HCT116 (cell line): ENCODE results near the gene BLCAP.

Source experiments
- EZH2 ChIP-seq: fragments of 200-600 bp; sonication (generic); IDR thresholded peaks from 2 replicates; pipeline ENCODE4 v1.6.1; 2017; ENCODE audit warnings: antibody characterized with exemption, mixed run types
- EZH2phosphoT487 ChIP-seq: fragments of 200-600 bp; IDR thresholded peaks from 2 replicates; pipeline ENCODE4 v1.6.1; 2018; ENCODE audit warnings: antibody characterized with exemption, borderline replicate concordance
- POLR2A ChIP-seq: IDR thresholded peaks from 2 replicates; pipeline ENCODE4 v1.7.0; 2011; ENCODE audit warnings: borderline replicate concordance; ENCODE audit not compliant: insufficient read depth, insufficient read length; ENCODE audit errors: extremely low read depth
- POLR2AphosphoS5 ChIP-seq: IDR thresholded peaks from 2 replicates; pipeline ENCODE4 v1.6.1; 2011; ENCODE audit warnings: mild to moderate bottlenecking, low read depth, low read length, moderate library complexity
- SIN3A ChIP-seq: IDR thresholded peaks from 2 replicates; pipeline ENCODE4 v1.6.1; 2012; ENCODE audit warnings: low read depth
- SRF ChIP-seq: IDR thresholded peaks from 2 replicates; pipeline ENCODE4 v1.6.1; 2012; ENCODE audit warnings: low read depth
- ZNF274 ChIP-seq: fragments of 200-500 bp; sonication (Bioruptor generic); IDR thresholded peaks from 2 replicates; pipeline ENCODE4 v1.6.1; 2014; ENCODE audit warnings: mild to moderate bottlenecking, low read depth, low read length, inconsistent platforms
- TF ChIP-seq, protein P1 (sequence below), 3 experiments: fragments of 200-600 bp in 1 of 3; sonication (generic) in 1 of 3; IDR thresholded peaks in 2 of 3; conservative IDR thresholded peaks in 1 of 3; 2 replicates each; pipeline ENCODE4 v1.5.1; 2012 to 2017; ENCODE audit warnings: low read depth in 2 of 3, low read length in 2 of 3, antibody characterized with exemption in 1 of 3, borderline replicate concordance in 1 of 3, control low read depth in 1 of 3, mild to moderate bottlenecking in 1 of 3, mixed read lengths in 1 of 3, mixed run types in 1 of 3, moderate library complexity in 1 of 3; ENCODE audit not compliant: insufficient read depth in 1 of 3
- TF ChIP-seq, protein P2 (sequence below): IDR thresholded peaks from 2 replicates; pipeline ENCODE4 v1.6.1; 2012; ENCODE audit warnings: low read depth

DNA sequence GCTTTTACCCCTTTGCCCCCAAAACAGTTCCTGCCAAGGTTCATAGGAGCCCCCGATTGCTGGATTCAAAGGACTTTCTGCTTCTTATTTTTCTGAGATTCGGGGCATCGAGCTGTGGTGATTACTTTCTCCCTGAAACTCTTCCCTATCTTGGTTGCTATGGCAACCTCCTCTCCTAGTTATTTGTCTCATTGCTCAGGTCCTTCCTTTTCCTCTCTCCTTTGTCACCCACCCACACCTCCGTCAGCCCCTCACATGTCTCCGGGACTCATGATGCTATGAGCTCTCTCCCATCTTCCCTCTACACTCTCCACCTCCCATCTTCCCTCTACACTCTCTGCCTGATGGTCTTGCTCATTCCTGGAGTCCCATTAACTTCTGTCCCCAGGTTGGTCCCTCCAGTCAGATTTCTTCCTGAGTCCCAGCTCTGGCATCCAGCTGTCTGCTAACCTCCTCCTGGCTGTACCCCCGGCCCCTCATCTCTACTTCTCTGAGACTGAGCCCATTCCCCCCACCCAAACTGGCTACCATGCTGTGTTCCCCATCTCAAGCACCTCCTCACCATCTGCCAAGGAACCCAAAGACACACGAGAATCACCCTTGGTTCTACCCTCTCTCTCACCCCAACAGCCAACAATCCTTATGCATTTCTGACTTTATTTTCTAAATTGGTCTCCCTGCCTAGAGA lies 36.9 kb downstream of the BLCAP start:
- TF ChIP-seq, protein P1, sequence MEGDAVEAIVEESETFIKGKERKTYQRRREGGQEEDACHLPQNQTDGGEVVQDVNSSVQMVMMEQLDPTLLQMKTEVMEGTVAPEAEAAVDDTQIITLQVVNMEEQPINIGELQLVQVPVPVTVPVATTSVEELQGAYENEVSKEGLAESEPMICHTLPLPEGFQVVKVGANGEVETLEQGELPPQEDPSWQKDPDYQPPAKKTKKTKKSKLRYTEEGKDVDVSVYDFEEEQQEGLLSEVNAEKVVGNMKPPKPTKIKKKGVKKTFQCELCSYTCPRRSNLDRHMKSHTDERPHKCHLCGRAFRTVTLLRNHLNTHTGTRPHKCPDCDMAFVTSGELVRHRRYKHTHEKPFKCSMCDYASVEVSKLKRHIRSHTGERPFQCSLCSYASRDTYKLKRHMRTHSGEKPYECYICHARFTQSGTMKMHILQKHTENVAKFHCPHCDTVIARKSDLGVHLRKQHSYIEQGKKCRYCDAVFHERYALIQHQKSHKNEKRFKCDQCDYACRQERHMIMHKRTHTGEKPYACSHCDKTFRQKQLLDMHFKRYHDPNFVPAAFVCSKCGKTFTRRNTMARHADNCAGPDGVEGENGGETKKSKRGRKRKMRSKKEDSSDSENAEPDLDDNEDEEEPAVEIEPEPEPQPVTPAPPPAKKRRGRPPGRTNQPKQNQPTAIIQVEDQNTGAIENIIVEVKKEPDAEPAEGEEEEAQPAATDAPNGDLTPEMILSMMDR (IDR thresholded peaks at IDR 0.05 in 2 of 3, conservative IDR thresholded peaks at IDR 0.05 in 1 of 3; ENCODE audit: borderline replicate concordance in 1 of 3, insufficient read depth in 1 of 3, low read depth in 2 of 3, low read length in 2 of 3) = no peak
- TF ChIP-seq, protein P2, sequence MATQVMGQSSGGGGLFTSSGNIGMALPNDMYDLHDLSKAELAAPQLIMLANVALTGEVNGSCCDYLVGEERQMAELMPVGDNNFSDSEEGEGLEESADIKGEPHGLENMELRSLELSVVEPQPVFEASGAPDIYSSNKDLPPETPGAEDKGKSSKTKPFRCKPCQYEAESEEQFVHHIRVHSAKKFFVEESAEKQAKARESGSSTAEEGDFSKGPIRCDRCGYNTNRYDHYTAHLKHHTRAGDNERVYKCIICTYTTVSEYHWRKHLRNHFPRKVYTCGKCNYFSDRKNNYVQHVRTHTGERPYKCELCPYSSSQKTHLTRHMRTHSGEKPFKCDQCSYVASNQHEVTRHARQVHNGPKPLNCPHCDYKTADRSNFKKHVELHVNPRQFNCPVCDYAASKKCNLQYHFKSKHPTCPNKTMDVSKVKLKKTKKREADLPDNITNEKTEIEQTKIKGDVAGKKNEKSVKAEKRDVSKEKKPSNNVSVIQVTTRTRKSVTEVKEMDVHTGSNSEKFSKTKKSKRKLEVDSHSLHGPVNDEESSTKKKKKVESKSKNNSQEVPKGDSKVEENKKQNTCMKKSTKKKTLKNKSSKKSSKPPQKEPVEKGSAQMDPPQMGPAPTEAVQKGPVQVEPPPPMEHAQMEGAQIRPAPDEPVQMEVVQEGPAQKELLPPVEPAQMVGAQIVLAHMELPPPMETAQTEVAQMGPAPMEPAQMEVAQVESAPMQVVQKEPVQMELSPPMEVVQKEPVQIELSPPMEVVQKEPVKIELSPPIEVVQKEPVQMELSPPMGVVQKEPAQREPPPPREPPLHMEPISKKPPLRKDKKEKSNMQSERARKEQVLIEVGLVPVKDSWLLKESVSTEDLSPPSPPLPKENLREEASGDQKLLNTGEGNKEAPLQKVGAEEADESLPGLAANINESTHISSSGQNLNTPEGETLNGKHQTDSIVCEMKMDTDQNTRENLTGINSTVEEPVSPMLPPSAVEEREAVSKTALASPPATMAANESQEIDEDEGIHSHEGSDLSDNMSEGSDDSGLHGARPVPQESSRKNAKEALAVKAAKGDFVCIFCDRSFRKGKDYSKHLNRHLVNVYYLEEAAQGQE = no peak
- no peak for TF ChIP-seq EZH2
- TF ChIP-seq EZH2phosphoT487 = no peak
- no peak for TF ChIP-seq POLR2AphosphoS5
- no peak for TF ChIP-seq POLR2A
- no peak for TF ChIP-seq SIN3A
- TF ChIP-seq SRF = no peak
- TF ChIP-seq ZNF274 = no peak
